B cell (primary cell): Measurements from ENCODE around the gene NCLN. TPM values are rescaled to one million over a fixed set of nuclear protein-coding genes. Genes with fewer than 3 reads are reported as not detected.

Experiments used
- ATAC-seq: fragments of 200-7000 bp; cut with Tn5 transposase; one replicate; pipeline ENCODE4 v1.10.0; 2021; ENCODE audit warnings: low read depth, mild to moderate bottlenecking, moderate number of reproducible peaks, moderate library complexity
- CTCF ChIA-PET: fragments of 350-600 bp; sonication (Branson Sonifier 250); formaldehyde crosslinking; loops from one replicate; lab custom pipeline; 2021; ENCODE audit warnings: antibody characterized with exemption, inconsistent platforms; lab: Charles Lee
- POLR2A ChIA-PET: fragments of 350-600 bp; sonication (Branson Sonifier 250); formaldehyde crosslinking; loops from one replicate; lab custom pipeline; 2021; ENCODE audit warnings: antibody characterized with exemption; lab: Charles Lee
- DNase-seq: peaks from one replicate; pipeline ENCODE4 v3.0.0; 2013
- H2AFZ ChIP-seq: 2 replicates; pipeline ENCODE4 v1.6.1; 2012; ENCODE audit warnings: mild to moderate bottlenecking, low read depth, low read length; ENCODE audit not compliant: insufficient read depth, poor library complexity, severe bottlenecking
- H3K27ac ChIP-seq, 2 donors: 1 replicate in 1 of 2; 2 replicates in 1 of 2; pipeline ENCODE4 v1.5.1; 2012 to 2013; ENCODE audit warnings: low read length in 2 of 2, mild to moderate bottlenecking in 2 of 2, moderate library complexity in 1 of 2
- H3K27me3 ChIP-seq, 4 experiments: fragments of 200-600 bp in 1 of 4; sonication (generic) in 1 of 4; replicated peaks in 1 of 4; 1 replicate in 2 of 4; 2 replicates in 2 of 4; pipeline versions ENCODE4 v1.6.1 to v1.7.0; 2013 to 2016; ENCODE audit warnings: low read length in 3 of 4, mild to moderate bottlenecking in 2 of 4, mixed read lengths in 1 of 4, moderate library complexity in 1 of 4; ENCODE audit not compliant: insufficient read depth in 4 of 4, control insufficient read depth in 3 of 4; ENCODE audit errors: control extremely low read depth in 1 of 4
- H3K36me3 ChIP-seq, 2 experiments: replicated peaks in 1 of 2; 1 replicate in 1 of 2; 2 replicates in 1 of 2; pipeline versions ENCODE4 v1.6.1 to v1.7.1; 2013; ENCODE audit warnings: low read length in 1 of 2; ENCODE audit not compliant: insufficient read depth in 2 of 2, control insufficient read depth in 1 of 2; ENCODE audit errors: control extremely low read depth in 1 of 2, extremely low read depth in 1 of 2
- H3K4me1 ChIP-seq, 2 donors: fragments of 200-600 bp in 1 of 2; sonication (generic) in 1 of 2; 1 replicate in 1 of 2; 2 replicates in 1 of 2; pipeline versions ENCODE4 v1.5.1 to v1.6.1; 2013 to 2017; ENCODE audit warnings: low read length in 2 of 2; ENCODE audit not compliant: control insufficient read depth in 2 of 2, insufficient read depth in 2 of 2
- H3K4me2 ChIP-seq: replicated peaks from 2 replicates; pipeline ENCODE3; 2012; ENCODE audit warnings: mild to moderate bottlenecking, low read depth, low read length; ENCODE audit not compliant: poor library complexity, severe bottlenecking
- H3K4me3 ChIP-seq, 5 experiments: fragments of 200-600 bp in 1 of 5; sonication (generic) in 1 of 5; 1 replicate in 3 of 5; 2 replicates in 2 of 5; pipeline versions ENCODE4 v1.5.1 to v1.7.0; 2011 to 2016; ENCODE audit warnings: low read length in 4 of 5, mild to moderate bottlenecking in 4 of 5, low read depth in 2 of 5, control low read depth in 1 of 5, moderate library complexity in 1 of 5; ENCODE audit not compliant: insufficient read depth in 1 of 5; ENCODE audit errors: control extremely low read depth in 1 of 5, extremely low read depth in 1 of 5
- H3K79me2 ChIP-seq: fragments of 200-600 bp; sonication (generic); one replicate; pipeline ENCODE4 v1.6.0; 2016; ENCODE audit warnings: low read length; ENCODE audit not compliant: control insufficient read depth, insufficient read depth
- H3K9ac ChIP-seq: fragments of 200-600 bp; sonication (generic); 2 replicates; pipeline ENCODE4 v1.6.1; 2017; ENCODE audit warnings: mild to moderate bottlenecking, low read length, moderate library complexity
- H3K9me3 ChIP-seq, 3 donors: one replicate each; pipeline versions ENCODE4 v1.6.1 to v1.7.1; 2013; ENCODE audit warnings: low read length in 2 of 3; ENCODE audit not compliant: control insufficient read depth in 2 of 3, insufficient read depth in 1 of 3; ENCODE audit errors: control extremely low read depth in 1 of 3
- H4K20me1 ChIP-seq: 2 replicates; pipeline ENCODE4 v1.6.0; 2012; ENCODE audit warnings: mild to moderate bottlenecking, low read length; ENCODE audit not compliant: insufficient read depth, control insufficient read depth, poor library complexity, severe bottlenecking
- H3K27ac Mint-ChIP-seq: one replicate; pipeline ENCODE4 v1.8.0; 2021; ENCODE audit warnings: mixed read lengths
- H3K27me3 Mint-ChIP-seq: one replicate; pipeline ENCODE4 v1.8.0; 2021; ENCODE audit warnings: mixed read lengths
- H3K4me1 Mint-ChIP-seq: one replicate; pipeline ENCODE4 v1.8.0; 2021; ENCODE audit warnings: mixed read lengths
- H3K4me3 Mint-ChIP-seq: one replicate; pipeline ENCODE4 v1.8.0; 2021; ENCODE audit warnings: mixed read lengths
- H3K9me3 Mint-ChIP-seq: one replicate; pipeline ENCODE4 v1.8.0; 2022; ENCODE audit warnings: mixed read lengths; ENCODE audit not compliant: insufficient read depth
- EZH2 ChIP-seq: IDR thresholded peaks from 2 replicates; pipeline ENCODE4 v1.6.1; 2012; ENCODE audit warnings: borderline replicate concordance, low read depth, mild to moderate bottlenecking, moderate library complexity, low read length; ENCODE audit not compliant: insufficient read depth, poor library complexity, severe bottlenecking
- WGBS: methylation state at CpG from one replicate; pipeline ENCODE4 v1.1.5; 2013; ENCODE audit warnings: missing lambda C conversion rate; ENCODE audit not compliant: insufficient coverage; 5-methylcytosine and 5-hydroxymethylcytosine counted together
- intact Hi-C: fragments of 100-400 bp; cut with micrococcal nuclease; formaldehyde crosslinking; loops from one replicate; pipeline ENCODE4 v1.10.0; 2022
- polyA plus RNA-seq: library from polyadenylated mRNA; depleted of rRNA; stranded (reverse); fragments of >200 nt; gene quantifications from 2 replicates; pipeline ENCODE4 v1.2.3, GENCODE V29; 2012
- total RNA-seq, 2 donors: library from RNA; stranded (reverse); fragments of 120-200 nt in 1 of 2; gene quantifications; 1 replicate in 1 of 2; 2 replicates in 1 of 2; pipeline versions ENCODE4 v1.2.3 to v1.2.4, GENCODE V29; 2013 to 2022
- TF ChIP-seq, protein P1 (sequence below): fragments of 200-600 bp; IDR thresholded peaks from one replicate; pipeline ENCODE4 v1.8.0; 2022; ENCODE audit warnings: antibody characterized with exemption, mild to moderate bottlenecking

NCLN gene
- total and polyA plus RNA-seq, 2 donors (not counting 1 experiment from before 2014, with no cell fraction given) = 55.0 to 82.0 TPM

DNA sequence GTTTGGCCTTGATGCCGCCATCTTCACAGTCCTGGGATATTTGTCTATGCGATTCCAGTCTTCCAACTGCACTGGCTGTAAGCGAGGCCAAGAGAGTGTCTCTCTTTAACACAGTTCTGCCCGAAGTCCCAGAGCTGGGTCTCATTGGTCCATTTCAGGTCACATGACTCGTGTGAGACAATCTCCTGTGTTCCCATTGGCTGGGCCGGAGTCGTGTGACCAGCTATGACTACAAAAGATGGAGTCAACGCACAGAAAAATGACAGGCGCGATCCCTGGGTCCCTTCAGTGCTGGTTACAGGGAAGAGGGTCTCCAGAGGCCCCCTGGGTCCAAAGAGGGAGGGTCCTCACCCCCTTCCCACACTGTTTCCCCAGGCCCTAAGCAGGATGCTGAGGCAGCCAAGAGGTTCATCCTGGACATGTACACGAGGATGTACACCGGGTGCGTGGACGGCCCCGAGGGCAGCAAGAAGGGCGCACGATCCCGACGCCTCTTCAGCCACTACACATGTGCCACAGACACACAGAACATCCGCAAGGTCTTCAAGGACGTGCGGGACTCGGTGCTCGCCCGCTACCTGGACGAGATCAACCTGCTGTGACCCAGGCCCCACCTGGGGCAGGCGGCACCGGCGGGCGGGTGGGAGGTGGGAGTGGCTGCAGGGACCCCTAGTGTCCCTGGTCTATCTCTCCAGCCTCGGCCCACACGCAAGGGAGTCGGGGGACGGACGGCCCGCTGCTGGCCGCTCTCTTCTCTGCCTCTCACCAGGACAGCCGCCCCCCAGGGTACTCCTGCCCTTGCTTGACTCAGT lies 23.1 kb upstream of the NCLN start:
- WGBS = 84% methylated on average over 30 of the region's 38 CpGs

More for the DNA sequence above, 23.1 kb upstream of the NCLN start:
- ChIA-PET POLR2A (interaction anchor here (0.6 kb wide), 1 partner anchor 435 kb away, joined by 5 read pairs; no protein-coding TSS in a partner anchor), CTCF (interaction anchor here (0.8 to 4.5 kb wide), 15 partner anchors 9 to 212 kb away, joined by 3 to 55 read pairs (median 5); no protein-coding TSS in a partner anchor)
- ATAC-seq (no peak), DNase-seq (no peak)
- H3K4me3 ChIP-seq = no peak overlapping the region
- no peak overlapping the region for H3K27ac ChIP-seq
- H3K36me3 ChIP-seq = no peaks in the 10 kb centered on the region
- Mint-ChIP-seq H3K27me3 (no peaks in the 10 kb centered on the region), H3K9me3 (no peaks in the 10 kb centered on the region), H3K4me1 (peaks cover 18% of the 10 kb centered on the region), H3K4me3 (no peak overlapping the region), H3K27ac (no peak overlapping the region)
- H3K9me3 ChIP-seq = peaks cover 0 to 27% (median 2%) of the 10 kb centered on the region in 3 donors
- H2AFZ ChIP-seq = no peak overlapping the region
- H3K4me1 ChIP-seq = peaks cover 11 to 17% of the 10 kb centered on the region in 2 donors
- TF ChIP-seq, protein P1, sequence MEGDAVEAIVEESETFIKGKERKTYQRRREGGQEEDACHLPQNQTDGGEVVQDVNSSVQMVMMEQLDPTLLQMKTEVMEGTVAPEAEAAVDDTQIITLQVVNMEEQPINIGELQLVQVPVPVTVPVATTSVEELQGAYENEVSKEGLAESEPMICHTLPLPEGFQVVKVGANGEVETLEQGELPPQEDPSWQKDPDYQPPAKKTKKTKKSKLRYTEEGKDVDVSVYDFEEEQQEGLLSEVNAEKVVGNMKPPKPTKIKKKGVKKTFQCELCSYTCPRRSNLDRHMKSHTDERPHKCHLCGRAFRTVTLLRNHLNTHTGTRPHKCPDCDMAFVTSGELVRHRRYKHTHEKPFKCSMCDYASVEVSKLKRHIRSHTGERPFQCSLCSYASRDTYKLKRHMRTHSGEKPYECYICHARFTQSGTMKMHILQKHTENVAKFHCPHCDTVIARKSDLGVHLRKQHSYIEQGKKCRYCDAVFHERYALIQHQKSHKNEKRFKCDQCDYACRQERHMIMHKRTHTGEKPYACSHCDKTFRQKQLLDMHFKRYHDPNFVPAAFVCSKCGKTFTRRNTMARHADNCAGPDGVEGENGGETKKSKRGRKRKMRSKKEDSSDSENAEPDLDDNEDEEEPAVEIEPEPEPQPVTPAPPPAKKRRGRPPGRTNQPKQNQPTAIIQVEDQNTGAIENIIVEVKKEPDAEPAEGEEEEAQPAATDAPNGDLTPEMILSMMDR = no peak
- TF ChIP-seq EZH2 = no peak
- no peak overlapping the region for H3K4me2 ChIP-seq
- no peaks in the 10 kb centered on the region for H4K20me1 ChIP-seq
- H3K9ac ChIP-seq = no peak overlapping the region
- H3K27me3 ChIP-seq = no peaks in the 10 kb centered on the region
- intact Hi-C loops = loop anchor here (1.0 to 10.0 kb wide), 6 partner anchors 16 to 212 kb away; no protein-coding TSS in a partner anchor
- H3K79me2 ChIP-seq = no peaks in the 10 kb centered on the region
